CD4-positive, alpha-beta T cell (primary cell): ENCODE data around the gene AHRR. TPM values are rescaled to one million over a fixed set of nuclear protein-coding genes. Genes with fewer than 3 reads are reported as not detected.

Experiments
- ATAC-seq: fragments of 200-7000 bp; cut with Tn5 transposase; one replicate; pipeline ENCODE4 v1.10.0; 2022; ENCODE audit warnings: mild to moderate bottlenecking; ENCODE audit not compliant: poor library complexity
- CTCF ChIA-PET: fragments of 350-600 bp; sonication (Branson Sonifier 250); formaldehyde crosslinking; loops from one replicate; lab custom pipeline; 2021; ENCODE audit warnings: antibody characterized with exemption, inconsistent platforms; lab: Charles Lee
- POLR2A ChIA-PET: fragments of 350-600 bp; sonication (Branson Sonifier 250); formaldehyde crosslinking; loops from one replicate; lab custom pipeline; 2021; ENCODE audit warnings: antibody characterized with exemption, inconsistent platforms; lab: Charles Lee
- DNase-seq, 14 experiments: peaks; one replicate each; pipeline ENCODE4 v3.0.0-alpha.2; 2013 to 2020; ENCODE audit warnings: mixed read lengths in 2 of 14
- H3K27ac ChIP-seq, 2 donors: one replicate each; pipeline versions ENCODE4 v1.5.1 to v1.7.0; 2013; ENCODE audit warnings: low read length in 2 of 2, low read depth in 1 of 2, mild to moderate bottlenecking in 1 of 2
- H3K27me3 ChIP-seq, 2 experiments: 1 replicate in 1 of 2; 2 replicates in 1 of 2; pipeline versions ENCODE4 v1.6.1 to v1.7.0; 2013; ENCODE audit warnings: low read length in 2 of 2, control low read depth in 1 of 2, mild to moderate bottlenecking in 1 of 2, moderate library complexity in 1 of 2; ENCODE audit not compliant: insufficient read depth in 2 of 2, control insufficient read depth in 1 of 2
- H3K36me3 ChIP-seq: one replicate; pipeline ENCODE4 v1.6.1; 2013; ENCODE audit warnings: low read length, control low read depth; ENCODE audit not compliant: insufficient read depth
- H3K4me1 ChIP-seq: one replicate; pipeline ENCODE4 v1.6.1; 2013; ENCODE audit warnings: low read length, control low read depth; ENCODE audit not compliant: insufficient read depth
- H3K4me3 ChIP-seq: one replicate; pipeline ENCODE4 v1.5.1; 2013; ENCODE audit warnings: mild to moderate bottlenecking, low read length, moderate library complexity
- H3K9me3 ChIP-seq, 2 experiments: 1 replicate in 1 of 2; 2 replicates in 1 of 2; pipeline versions ENCODE4 v1.6.1 to v1.7.0; 2013; ENCODE audit warnings: low read length in 2 of 2, mild to moderate bottlenecking in 2 of 2, control low read depth in 1 of 2, moderate library complexity in 1 of 2; ENCODE audit not compliant: control insufficient read depth in 1 of 2, insufficient read depth in 1 of 2
- H3K27ac Mint-ChIP-seq: one replicate; pipeline ENCODE4 v1.8.0; 2020; ENCODE audit warnings: mixed read lengths
- H3K27me3 Mint-ChIP-seq: one replicate; pipeline ENCODE4 v1.8.0; 2021; ENCODE audit warnings: mixed read lengths
- H3K36me3 Mint-ChIP-seq: one replicate; pipeline ENCODE4 v1.8.0; 2021; ENCODE audit warnings: low read depth, mixed read lengths
- H3K4me1 Mint-ChIP-seq: one replicate; pipeline ENCODE4 v1.8.0; 2021; ENCODE audit warnings: low read depth, mixed read lengths
- H3K4me3 Mint-ChIP-seq: one replicate; pipeline ENCODE4 v1.8.0; 2020; ENCODE audit warnings: mild to moderate bottlenecking, mixed read lengths
- H3K9me3 Mint-ChIP-seq: one replicate; pipeline ENCODE4 v1.8.0; 2020; ENCODE audit warnings: mixed read lengths
- intact Hi-C, 2 experiments: fragments of 100-400 bp; cut with DNase I in 1 of 2; cut with micrococcal nuclease in 1 of 2; formaldehyde crosslinking; loops; one replicate each; pipeline versions ENCODE4 v1.15.1 to v1.9.0; 2023 to 2025; cut with DNase I, micrococcal nuclease
- total RNA-seq, 174 experiments: library from RNA in 2 of 174; stranded (reverse) in 2 of 174; gene quantifications; one replicate each; pipeline ENCODE4 v1.2.3 and lab custom pipeline; 2021 to 2026
- TF ChIP-seq, protein P1 (sequence below): fragments of 200-600 bp; IDR thresholded peaks from one replicate; pipeline ENCODE4 v1.8.0; 2022; ENCODE audit warnings: antibody characterized with exemption, mild to moderate bottlenecking

AHRR gene
- total RNA-seq, 2 experiments from 2014 or later: 0.45 to 0.63 TPM

DNA sequence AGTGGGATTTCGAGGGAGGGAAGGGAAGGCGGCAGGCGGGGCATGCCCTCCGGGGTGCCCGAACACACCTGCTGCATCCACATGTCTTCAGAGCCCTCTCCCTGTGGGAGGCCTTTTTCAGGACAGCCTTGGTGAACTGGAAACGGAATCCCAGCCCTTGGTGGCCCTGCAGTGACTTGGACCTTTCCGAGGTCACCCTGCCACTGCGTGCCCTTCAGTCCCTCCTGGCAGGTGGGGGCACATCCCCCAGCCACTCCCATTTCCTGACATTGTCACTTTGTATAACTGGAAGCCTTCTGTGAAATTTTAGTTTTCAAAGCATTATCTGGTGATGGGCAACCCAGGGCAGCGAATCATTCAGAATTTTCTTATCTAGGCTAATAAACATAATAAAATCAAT is 11.0 kb upstream of the AHRR start:
- H3K4me3 Mint-ChIP-seq: no peak overlapping the region
- H3K36me3 Mint-ChIP-seq: peaks cover 52% of the 10 kb centered on the region
- no peaks in the 10 kb centered on the region for H3K27me3 Mint-ChIP-seq
- intact Hi-C loops: no loop called here
- ChIA-PET POLR2A (no interaction called here), CTCF (no interaction called here)
- no peaks in the 10 kb centered on the region for H3K27me3 ChIP-seq
- ATAC-seq (no peak), DNase-seq (no peak)
- TF ChIP-seq, protein P1, sequence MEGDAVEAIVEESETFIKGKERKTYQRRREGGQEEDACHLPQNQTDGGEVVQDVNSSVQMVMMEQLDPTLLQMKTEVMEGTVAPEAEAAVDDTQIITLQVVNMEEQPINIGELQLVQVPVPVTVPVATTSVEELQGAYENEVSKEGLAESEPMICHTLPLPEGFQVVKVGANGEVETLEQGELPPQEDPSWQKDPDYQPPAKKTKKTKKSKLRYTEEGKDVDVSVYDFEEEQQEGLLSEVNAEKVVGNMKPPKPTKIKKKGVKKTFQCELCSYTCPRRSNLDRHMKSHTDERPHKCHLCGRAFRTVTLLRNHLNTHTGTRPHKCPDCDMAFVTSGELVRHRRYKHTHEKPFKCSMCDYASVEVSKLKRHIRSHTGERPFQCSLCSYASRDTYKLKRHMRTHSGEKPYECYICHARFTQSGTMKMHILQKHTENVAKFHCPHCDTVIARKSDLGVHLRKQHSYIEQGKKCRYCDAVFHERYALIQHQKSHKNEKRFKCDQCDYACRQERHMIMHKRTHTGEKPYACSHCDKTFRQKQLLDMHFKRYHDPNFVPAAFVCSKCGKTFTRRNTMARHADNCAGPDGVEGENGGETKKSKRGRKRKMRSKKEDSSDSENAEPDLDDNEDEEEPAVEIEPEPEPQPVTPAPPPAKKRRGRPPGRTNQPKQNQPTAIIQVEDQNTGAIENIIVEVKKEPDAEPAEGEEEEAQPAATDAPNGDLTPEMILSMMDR: no peak
- no peak overlapping the region for H3K27ac Mint-ChIP-seq
- H3K4me1 Mint-ChIP-seq: no peaks in the 10 kb centered on the region
- no peak overlapping the region for H3K27ac ChIP-seq
- peaks cover 75% of the 10 kb centered on the region for H3K36me3 ChIP-seq
- no peaks in the 10 kb centered on the region for H3K9me3 ChIP-seq
- H3K9me3 Mint-ChIP-seq: no peaks in the 10 kb centered on the region
- H3K4me1 ChIP-seq: no peaks in the 10 kb centered on the region
- H3K4me3 ChIP-seq: no peak overlapping the region

DNA sequence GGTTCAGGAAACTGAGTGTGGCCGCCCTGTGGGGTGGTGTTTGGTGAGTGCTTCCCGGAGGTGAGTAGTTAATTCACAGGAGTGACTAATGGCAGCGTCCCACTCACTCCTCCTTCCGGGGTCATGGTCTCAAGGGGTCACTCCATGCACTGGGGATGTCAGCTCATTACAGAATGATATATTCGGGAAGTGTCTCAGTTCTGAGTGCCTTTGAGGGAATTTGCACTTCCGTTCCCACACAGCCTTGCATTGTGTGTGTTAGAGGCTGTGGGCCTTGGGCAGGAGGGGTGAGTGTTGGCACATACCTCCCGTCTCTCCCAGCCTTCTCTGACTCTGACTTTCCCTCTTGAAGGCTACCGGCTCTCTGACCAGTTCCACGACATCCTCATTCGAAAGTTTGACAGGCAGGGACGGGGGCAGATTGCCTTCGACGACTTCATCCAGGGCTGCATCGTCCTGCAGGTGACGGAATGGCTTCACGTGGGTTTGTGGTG is 10.5 kb upstream of the AHRR start:
- ATAC-seq (no peak), DNase-seq (no peak)
- ChIA-PET CTCF (no interaction called here), POLR2A (no interaction called here)
- H3K9me3 Mint-ChIP-seq: no peaks in the 10 kb centered on the region
- no peaks in the 10 kb centered on the region for H3K4me1 Mint-ChIP-seq
- Histone ChIP-seq H3K36me3 (peaks cover 71% of the 10 kb centered on the region), H3K27ac (no peak overlapping the region), H3K9me3 (no peaks in the 10 kb centered on the region), H3K4me1 (no peaks in the 10 kb centered on the region), H3K4me3 (no peak overlapping the region), H3K27me3 (no peaks in the 10 kb centered on the region)
- no peak overlapping the region for H3K4me3 Mint-ChIP-seq
- no peaks in the 10 kb centered on the region for H3K27me3 Mint-ChIP-seq
- H3K27ac Mint-ChIP-seq: no peak overlapping the region
- H3K36me3 Mint-ChIP-seq: peaks cover 48% of the 10 kb centered on the region
- intact Hi-C loops: no loop called here
- TF ChIP-seq, protein P1: no peak

DNA sequence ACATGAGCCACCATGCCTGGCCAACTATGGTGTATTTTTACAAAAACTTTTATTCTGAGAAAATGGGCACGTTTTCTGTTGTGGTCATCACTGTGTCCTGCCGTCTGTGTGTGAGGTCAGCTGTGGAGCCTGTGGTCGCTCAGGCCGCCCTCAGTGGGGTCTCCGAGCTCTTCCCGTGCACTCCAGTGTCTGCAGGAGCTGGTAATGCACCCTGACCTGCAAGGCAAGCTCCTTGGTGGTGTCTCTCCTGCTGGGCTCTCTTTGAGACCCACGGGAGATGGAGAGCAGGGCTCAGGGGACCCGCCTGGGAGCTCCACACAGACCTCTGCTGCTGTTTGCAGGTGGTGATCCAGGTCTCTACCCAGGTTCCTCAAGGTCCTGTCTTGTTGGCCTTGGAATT is 9.6 kb upstream of the AHRR start:
- H3K9me3 ChIP-seq: no peaks in the 10 kb centered on the region

More for the DNA sequence above, 9.6 kb upstream of the AHRR start:
- ChIA-PET POLR2A (no interaction called here), CTCF (no interaction called here)
- Mint-ChIP-seq H3K36me3 (peaks cover 38% of the 10 kb centered on the region), H3K27me3 (no peaks in the 10 kb centered on the region), H3K4me3 (no peak overlapping the region), H3K27ac (no peak overlapping the region), H3K4me1 (no peaks in the 10 kb centered on the region), H3K9me3 (no peaks in the 10 kb centered on the region)
- H3K27me3 ChIP-seq: no peaks in the 10 kb centered on the region
- H3K4me1 ChIP-seq: no peaks in the 10 kb centered on the region
- TF ChIP-seq, protein P1: no peak
- peaks cover 67% of the 10 kb centered on the region for H3K36me3 ChIP-seq
- H3K4me3 ChIP-seq: no peak overlapping the region
- ATAC-seq (no peak), DNase-seq (no peak)
- intact Hi-C loops: no loop called here
- H3K27ac ChIP-seq: no peak overlapping the region
